ENCODE results near the gene FAM76A. TPM values are rescaled to one million over a fixed set of nuclear protein-coding genes. Genes with fewer than 3 reads are reported as not detected.
A peak's percentile ranks its signal among the peaks of the same experiment; 100 is the strongest.

The FAM76A gene
- total RNA-seq, 4 donors from 2014 or later = 10.5 to 29.1 (median 12.5) TPM

DNA sequence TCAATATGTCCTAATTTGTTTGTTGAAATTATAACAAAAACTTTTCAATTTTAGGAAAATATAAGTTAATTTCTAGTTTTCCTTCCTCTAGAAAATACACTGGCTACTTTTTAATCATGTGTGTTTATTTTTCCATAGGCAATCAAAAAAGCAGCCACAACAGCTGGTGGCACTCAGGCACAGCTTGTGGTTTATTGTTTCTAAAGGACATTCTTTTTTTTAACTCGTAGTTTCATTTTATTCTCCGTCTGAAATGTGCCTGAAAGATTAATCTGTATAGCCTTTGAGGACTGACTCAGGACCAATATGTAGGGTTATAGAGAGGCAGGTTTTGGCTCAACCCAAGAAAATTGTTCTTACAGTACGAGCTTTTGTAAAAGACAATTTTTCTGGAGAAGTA lies 26.6 kb downstream of the FAM76A start:
- peaks cover 0 to 44% (median 12%) of the 10 kb centered on the region in 4 donors for H3K36me3 ChIP-seq
- TF ChIP-seq EP300 (IDR thresholded peaks at IDR 0.05; ENCODE audit: low read depth) (no peak), POLR2AphosphoS5 (IDR thresholded peaks at IDR 0.05) (no peak), POLR2A (IDR thresholded peaks at IDR 0.05) (no peak)
- TF ChIP-seq, protein P1, sequence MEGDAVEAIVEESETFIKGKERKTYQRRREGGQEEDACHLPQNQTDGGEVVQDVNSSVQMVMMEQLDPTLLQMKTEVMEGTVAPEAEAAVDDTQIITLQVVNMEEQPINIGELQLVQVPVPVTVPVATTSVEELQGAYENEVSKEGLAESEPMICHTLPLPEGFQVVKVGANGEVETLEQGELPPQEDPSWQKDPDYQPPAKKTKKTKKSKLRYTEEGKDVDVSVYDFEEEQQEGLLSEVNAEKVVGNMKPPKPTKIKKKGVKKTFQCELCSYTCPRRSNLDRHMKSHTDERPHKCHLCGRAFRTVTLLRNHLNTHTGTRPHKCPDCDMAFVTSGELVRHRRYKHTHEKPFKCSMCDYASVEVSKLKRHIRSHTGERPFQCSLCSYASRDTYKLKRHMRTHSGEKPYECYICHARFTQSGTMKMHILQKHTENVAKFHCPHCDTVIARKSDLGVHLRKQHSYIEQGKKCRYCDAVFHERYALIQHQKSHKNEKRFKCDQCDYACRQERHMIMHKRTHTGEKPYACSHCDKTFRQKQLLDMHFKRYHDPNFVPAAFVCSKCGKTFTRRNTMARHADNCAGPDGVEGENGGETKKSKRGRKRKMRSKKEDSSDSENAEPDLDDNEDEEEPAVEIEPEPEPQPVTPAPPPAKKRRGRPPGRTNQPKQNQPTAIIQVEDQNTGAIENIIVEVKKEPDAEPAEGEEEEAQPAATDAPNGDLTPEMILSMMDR (IDR thresholded peaks at IDR 0.05) = no peak

DNA sequence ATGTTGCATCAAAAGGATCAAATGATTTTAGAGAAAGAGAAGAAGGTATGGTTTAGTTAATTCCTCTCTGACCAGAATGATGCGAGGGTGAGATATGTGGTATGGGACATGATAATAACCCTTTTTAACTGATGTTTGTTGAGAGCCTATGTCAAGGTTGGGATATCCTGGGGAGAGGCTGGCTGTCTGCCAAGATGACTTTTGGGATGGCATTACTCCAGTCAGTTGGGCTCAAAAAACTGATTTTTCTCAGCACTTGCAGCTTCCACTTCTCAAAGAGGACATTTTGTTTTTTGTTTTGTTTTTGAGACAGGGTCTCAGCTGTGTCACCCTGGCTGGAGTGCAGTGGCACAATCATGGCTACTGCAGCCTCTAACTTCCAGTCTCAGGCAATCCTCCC lies 29.5 kb downstream of the FAM76A start:
- H3K4me1 ChIP-seq = no peaks in the 10 kb centered on the region
- intact Hi-C loops (cut with DNase I; ENCODE audit: low total_unique reads) (no loop called here), in situ Hi-C loops (cut with MboI; ENCODE audit: low pct_ligation_motif_present in 1 of 4, low pct_unique_long_range_greater_than_20kb in 1 of 4, low sequenced_read_pairs in 3 of 4) (no loop called here)
- no peaks in the 10 kb centered on the region for H3K9me3 ChIP-seq
- no peak overlapping the region for H3K27ac ChIP-seq
- H3K36me3 ChIP-seq = peaks cover 0 to 38% (median 13%) of the 10 kb centered on the region in 4 donors
- no peak overlapping the region for H3K4me3 ChIP-seq
- DNase-seq = no peak
- WGBS, 2 donors (ENCODE audit: low coverage in 1 of 2) = 97 to 100% methylated on average over 1 of the region's 1 CpG
- TF ChIP-seq EP300 (IDR thresholded peaks at IDR 0.05; ENCODE audit: low read depth) (no peak), POLR2A (IDR thresholded peaks at IDR 0.05) (no peak), POLR2AphosphoS5 (IDR thresholded peaks at IDR 0.05) (no peak)
- TF ChIP-seq, protein P1 (IDR thresholded peaks at IDR 0.05) = no peak
- H3K27me3 ChIP-seq = no peaks in the 10 kb centered on the region

More for the DNA sequence above, 26.6 kb downstream of the FAM76A start:
- H3K27me3 ChIP-seq = no peaks in the 10 kb centered on the region
- no peaks in the 10 kb centered on the region for H3K4me1 ChIP-seq
- in situ Hi-C loops (cut with MboI; ENCODE audit: low pct_ligation_motif_present in 1 of 4, low pct_unique_long_range_greater_than_20kb in 1 of 4, low sequenced_read_pairs in 3 of 4) = no loop called here
- WGBS, 2 donors (ENCODE audit: low coverage in 1 of 2) = 59 to 68% methylated on average over 3 of the region's 3 CpGs
- H3K9me3 ChIP-seq = no peaks in the 10 kb centered on the region
- no peak overlapping the region for H3K4me3 ChIP-seq
- H3K27ac ChIP-seq = peak overlapping the region in 1 of 4 donors; percentile 4
- intact Hi-C loops (cut with DNase I; ENCODE audit: low total_unique reads) = no loop called here
- DNase-seq = no peak

DNA sequence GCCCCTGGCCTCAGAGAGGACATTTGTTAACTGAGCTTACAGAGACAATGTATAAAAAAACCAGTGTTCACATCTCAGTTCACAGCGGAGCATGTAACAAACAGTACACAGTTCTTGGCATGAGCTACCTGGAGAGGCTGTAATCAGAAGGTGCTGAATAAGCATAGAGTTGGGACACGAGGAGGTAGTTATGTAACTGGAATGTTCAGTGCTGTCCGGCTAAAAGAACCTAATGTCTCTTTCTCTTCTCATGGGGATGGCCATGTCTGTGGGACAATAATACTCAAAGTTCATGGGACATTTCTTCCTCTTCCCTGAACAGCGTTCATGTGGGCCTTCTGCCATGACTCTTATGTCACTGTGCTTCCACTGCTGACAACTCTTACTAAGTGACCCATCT lies 30.1 kb downstream of the FAM76A start:
- Histone ChIP-seq H3K36me3 (peaks cover 0 to 37% (median 13%) of the 10 kb centered on the region in 4 donors), H3K4me1 (no peaks in the 10 kb centered on the region), H3K9me3 (no peaks in the 10 kb centered on the region), H3K27me3 (no peaks in the 10 kb centered on the region), H3K4me3 (no peak overlapping the region), H3K27ac (no peak overlapping the region)
- DNase-seq = no peak
- intact Hi-C loops (cut with DNase I; ENCODE audit: low total_unique reads) = no loop called here
- in situ Hi-C loops (cut with MboI; ENCODE audit: low pct_ligation_motif_present in 1 of 4, low pct_unique_long_range_greater_than_20kb in 1 of 4, low sequenced_read_pairs in 3 of 4) = no loop called here
- TF ChIP-seq POLR2A (IDR thresholded peaks at IDR 0.05) = no peak
- 83 to 92% methylated on average over 3 to 4 of the region's 4 CpGs for WGBS, 2 donors (ENCODE audit: low coverage in 1 of 2)

DNA sequence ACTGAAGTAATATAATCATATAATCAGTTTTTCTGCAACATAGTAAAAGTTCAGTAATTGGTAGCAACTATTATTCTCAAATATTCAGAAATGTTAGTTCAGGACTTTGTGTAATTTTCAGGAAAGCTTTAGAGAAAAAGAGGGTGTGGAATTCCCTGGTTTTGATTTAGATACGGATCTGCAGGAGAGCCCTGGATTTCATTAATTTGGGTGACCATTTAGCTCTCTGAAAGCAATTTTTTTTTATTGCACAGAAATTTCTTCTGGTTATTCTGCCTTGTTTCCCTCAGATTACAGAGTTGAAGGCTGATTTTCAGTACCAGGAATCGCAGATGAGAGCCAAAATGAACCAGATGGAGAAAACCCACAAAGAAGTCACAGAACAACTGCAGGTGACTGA lies 33.5 kb downstream of the FAM76A start:
- Histone ChIP-seq H3K4me1 (no peaks in the 10 kb centered on the region), H3K4me3 (no peak overlapping the region), H3K27ac (no peak overlapping the region), H3K27me3 (no peaks in the 10 kb centered on the region), H3K36me3 (peaks cover 0 to 37% (median 16%) of the 10 kb centered on the region in 4 donors), H3K9me3 (no peaks in the 10 kb centered on the region)
- intact Hi-C loops (cut with DNase I; ENCODE audit: low total_unique reads) = no loop called here
- TF ChIP-seq POLR2AphosphoS5 (IDR thresholded peaks at IDR 0.05) (no peak), POLR2A (IDR thresholded peaks at IDR 0.05) (no peak), EP300 (IDR thresholded peaks at IDR 0.05; ENCODE audit: low read depth) (no peak)
- TF ChIP-seq, protein P1 (IDR thresholded peaks at IDR 0.05) = no peak
- DNase-seq = no peak
- WGBS, 2 donors (ENCODE audit: low coverage in 1 of 2) = 85 to 92% methylated on average over 2 of the region's 2 CpGs
- in situ Hi-C loops (cut with MboI; ENCODE audit: low pct_ligation_motif_present in 1 of 4, low pct_unique_long_range_greater_than_20kb in 1 of 4, low sequenced_read_pairs in 3 of 4) = no loop called here

DNA sequence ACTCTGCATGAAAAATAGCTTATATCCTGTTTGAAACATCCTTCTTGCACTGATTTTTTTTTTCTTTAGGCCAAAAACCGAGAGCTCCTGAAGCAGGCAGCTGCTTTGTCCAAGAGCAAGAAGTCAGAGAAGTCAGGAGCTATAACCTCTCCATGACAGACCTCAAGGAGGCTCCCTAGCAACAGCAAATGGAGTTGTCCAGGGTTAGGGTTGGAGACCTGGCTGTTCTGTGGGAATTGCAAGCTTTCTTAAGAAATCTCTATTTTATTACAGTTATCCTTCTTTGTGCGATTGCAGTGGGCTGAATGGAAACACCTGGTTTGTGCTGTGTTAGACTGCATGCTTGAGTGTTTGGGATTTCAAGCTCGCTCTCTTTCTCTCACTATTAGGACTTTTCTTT lies 34.7 kb downstream of the FAM76A start:
- Histone ChIP-seq H3K27ac (no peak overlapping the region), H3K4me3 (no peak overlapping the region), H3K4me1 (no peaks in the 10 kb centered on the region), H3K27me3 (no peaks in the 10 kb centered on the region), H3K36me3 (peaks cover 0 to 31% (median 14%) of the 10 kb centered on the region in 4 donors), H3K9me3 (no peaks in the 10 kb centered on the region)
- 51 to 88% methylated on average over 3 of the region's 3 CpGs for WGBS, 2 donors (ENCODE audit: low coverage in 1 of 2)
- TF ChIP-seq, protein P1 (IDR thresholded peaks at IDR 0.05) = no peak
- in situ Hi-C loops (cut with MboI; ENCODE audit: low pct_ligation_motif_present in 1 of 4, low pct_unique_long_range_greater_than_20kb in 1 of 4, low sequenced_read_pairs in 3 of 4) (no loop called here), intact Hi-C loops (cut with DNase I; ENCODE audit: low total_unique reads) (no loop called here)
- no peak for DNase-seq

Measured in transverse colon (tissue), 4 donors.